ENCODE measurements around the gene KCTD17.
A peak's percentile ranks its signal among the peaks of the same experiment; 100 is the strongest.

KCTD17 gene

DNA sequence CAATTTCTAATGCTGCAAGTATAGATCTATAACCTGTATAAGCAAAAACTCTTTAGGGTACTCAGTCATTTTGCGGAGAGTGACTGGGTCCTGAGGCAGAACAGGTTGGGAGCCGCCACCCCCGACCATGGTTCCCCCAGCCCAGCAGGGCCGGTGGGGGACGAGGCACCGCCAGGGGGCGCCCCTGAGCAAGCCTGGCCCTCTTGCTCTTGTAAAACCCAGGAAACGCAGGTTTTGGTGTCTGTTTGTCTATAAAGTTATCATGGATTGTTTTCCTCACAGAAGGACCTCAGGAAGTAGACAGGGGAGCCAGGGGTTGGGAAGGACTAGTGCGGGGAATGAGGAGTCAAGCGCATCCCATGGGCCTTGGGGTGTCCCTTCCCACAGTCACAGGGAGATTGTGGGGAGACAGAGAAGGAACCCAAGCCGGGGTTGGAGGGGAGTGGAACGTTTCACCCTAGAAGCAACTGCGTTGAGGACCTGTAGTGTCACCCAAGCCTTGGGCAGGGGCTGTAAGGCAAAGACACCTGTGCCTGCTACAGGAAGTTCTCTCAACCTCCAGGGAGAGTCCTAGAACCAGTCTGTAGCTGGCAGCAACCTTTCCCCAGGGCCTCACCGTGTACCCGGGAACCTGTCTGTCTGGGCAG, 26.4 kb downstream of the KCTD17 start:
- Histone ChIP-seq H3K9me3 (ENCODE audit: control extremely low read depth in 1 of 5, control insufficient read depth in 4 of 5, insufficient read depth in 2 of 5, low read depth in 1 of 5, low read length in 4 of 5) (no peaks in the 10 kb centered on the region), H3K27ac (ENCODE audit: insufficient read depth in 1 of 2, low read depth in 1 of 2, low read length in 2 of 2, poor library complexity in 1 of 2, severe bottlenecking in 2 of 2) (no peak overlapping the region), H3K4me1 (ENCODE audit: control extremely low read depth in 1 of 4, control insufficient read depth in 4 of 4, insufficient read depth in 4 of 4, low read length in 3 of 4) (peaks cover 0 to 17% (median 9%) of the 10 kb centered on the region in 4 experiments), H3K36me3 (ENCODE audit: control insufficient read depth in 4 of 4, insufficient read depth in 4 of 4, low read length in 3 of 4) (no peaks in the 10 kb centered on the region), H3K27me3 (replicated peaks in 2 of 5; ENCODE audit: control insufficient read depth in 4 of 5, insufficient read depth in 5 of 5, low read length in 4 of 5) (peaks cover 0 to 20% (median 9%) of the 10 kb centered on the region in 5 experiments), H3K4me3 (ENCODE audit: control insufficient read depth in 1 of 7, extremely low read depth in 1 of 7, insufficient read depth in 4 of 7, low read depth in 2 of 7, low read length in 6 of 7) (no peak overlapping the region)
- WGBS (ENCODE audit: insufficient coverage) = 26% methylated on average over 14 of the region's 15 CpGs
- peak; percentile 58 to 79 (median 72) for DNase-seq
- ChIA-PET CTCF (interaction anchor here (1.0 to 1.2 kb wide), 3 partner anchors 75 to 123 kb away, joined by 3 to 4 read pairs (median 3); no protein-coding TSS in a partner anchor), POLR2A (no interaction called here)

DNA sequence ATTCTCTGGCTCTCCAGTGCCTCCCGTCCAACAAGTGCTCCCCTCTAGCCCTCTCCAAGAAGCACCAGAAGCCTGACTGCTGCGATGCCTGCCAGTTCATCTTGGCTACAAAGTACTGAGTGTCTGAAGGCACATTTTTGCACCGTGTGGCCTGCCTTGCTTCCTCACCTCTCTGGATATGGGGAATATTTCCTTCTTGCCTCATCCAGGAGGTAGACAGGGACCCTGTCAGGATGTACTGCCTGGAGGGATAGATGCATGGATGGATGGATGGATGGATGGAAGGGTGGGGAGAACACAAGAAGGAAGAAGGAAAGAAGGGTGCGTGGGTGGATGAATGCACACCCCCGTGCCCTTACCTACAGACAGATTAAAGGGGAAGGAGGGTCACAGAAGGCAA, 27.6 kb downstream of the KCTD17 start:
- WGBS (ENCODE audit: insufficient coverage) = 63% methylated on average over 4 of the region's 5 CpGs
- no peak for DNase-seq
- Histone ChIP-seq H3K4me3 (ENCODE audit: control insufficient read depth in 1 of 7, extremely low read depth in 1 of 7, insufficient read depth in 4 of 7, low read depth in 2 of 7, low read length in 6 of 7) (no peak overlapping the region), H3K36me3 (ENCODE audit: control insufficient read depth in 4 of 4, insufficient read depth in 4 of 4, low read length in 3 of 4) (no peaks in the 10 kb centered on the region), H3K27ac (ENCODE audit: insufficient read depth in 1 of 2, low read depth in 1 of 2, low read length in 2 of 2, poor library complexity in 1 of 2, severe bottlenecking in 2 of 2) (no peak overlapping the region), H3K9me3 (ENCODE audit: control extremely low read depth in 1 of 5, control insufficient read depth in 4 of 5, insufficient read depth in 2 of 5, low read depth in 1 of 5, low read length in 4 of 5) (no peaks in the 10 kb centered on the region), H3K27me3 (replicated peaks in 2 of 5; ENCODE audit: control insufficient read depth in 4 of 5, insufficient read depth in 5 of 5, low read length in 4 of 5) (peaks cover 0 to 18% (median 8%) of the 10 kb centered on the region in 5 experiments), H3K4me1 (ENCODE audit: control extremely low read depth in 1 of 4, control insufficient read depth in 4 of 4, insufficient read depth in 4 of 4, low read length in 3 of 4) (peaks cover 0 to 17% (median 9%) of the 10 kb centered on the region in 4 experiments)
- ChIA-PET CTCF (interaction anchor here (0.9 to 1.4 kb wide), 7 partner anchors 9 to 118 kb away, joined by 3 to 7 read pairs (median 3); no protein-coding TSS in a partner anchor), POLR2A (no interaction called here)

DNA sequence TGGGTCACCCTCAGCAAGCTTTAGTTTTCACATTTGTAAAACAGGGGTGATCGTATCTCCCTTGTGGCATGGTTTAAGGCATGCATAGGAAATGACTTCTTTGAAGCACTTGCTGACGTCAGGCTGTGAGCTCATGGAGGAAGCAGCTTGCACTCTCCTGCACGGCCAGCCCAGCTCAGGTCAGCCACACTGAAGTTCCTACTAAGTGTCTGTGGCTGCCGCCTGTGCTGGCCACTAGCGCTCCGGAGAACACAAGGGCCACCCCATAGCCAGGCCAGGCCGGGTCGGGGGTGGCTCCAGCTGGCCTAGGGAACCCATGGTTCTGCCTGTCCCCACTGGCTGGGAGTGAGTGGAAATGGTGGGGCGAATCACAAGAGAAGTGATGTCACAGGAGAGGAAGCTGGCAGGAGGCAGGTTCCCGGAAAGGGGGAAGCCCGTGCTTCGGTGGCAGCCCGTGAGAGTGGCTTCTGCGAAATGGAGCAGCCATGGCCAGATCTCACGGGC, 28.2 kb downstream of the KCTD17 start:
- CTCF ChIA-PET = interaction anchor here (0.9 to 1.4 kb wide), 7 partner anchors 9 to 117 kb away, joined by 3 to 7 read pairs (median 3); no protein-coding TSS in a partner anchor
- POLR2A ChIA-PET = no interaction called here
- peaks cover 0 to 13% (median 6%) of the 10 kb centered on the region in 5 experiments for H3K27me3 ChIP-seq (replicated peaks in 2 of 5; ENCODE audit: control insufficient read depth in 4 of 5, insufficient read depth in 5 of 5, low read length in 4 of 5)
- no peak overlapping the region for H3K4me3 ChIP-seq (ENCODE audit: control insufficient read depth in 1 of 7, extremely low read depth in 1 of 7, insufficient read depth in 4 of 7, low read depth in 2 of 7, low read length in 6 of 7)
- no peaks in the 10 kb centered on the region for H3K9me3 ChIP-seq (ENCODE audit: control extremely low read depth in 1 of 5, control insufficient read depth in 4 of 5, insufficient read depth in 2 of 5, low read depth in 1 of 5, low read length in 4 of 5)
- H3K27ac ChIP-seq (ENCODE audit: insufficient read depth in 1 of 2, low read depth in 1 of 2, low read length in 2 of 2, poor library complexity in 1 of 2, severe bottlenecking in 2 of 2) = no peak overlapping the region
- peaks cover 0 to 17% (median 9%) of the 10 kb centered on the region in 4 experiments for H3K4me1 ChIP-seq (ENCODE audit: control extremely low read depth in 1 of 4, control insufficient read depth in 4 of 4, insufficient read depth in 4 of 4, low read length in 3 of 4)
- DNase-seq = peak; percentile 88 to 92 (median 89)
- WGBS (ENCODE audit: insufficient coverage) = 62% methylated on average over 12 of the region's 15 CpGs
- no peaks in the 10 kb centered on the region for H3K36me3 ChIP-seq (ENCODE audit: control insufficient read depth in 4 of 4, insufficient read depth in 4 of 4, low read length in 3 of 4)

DNA sequence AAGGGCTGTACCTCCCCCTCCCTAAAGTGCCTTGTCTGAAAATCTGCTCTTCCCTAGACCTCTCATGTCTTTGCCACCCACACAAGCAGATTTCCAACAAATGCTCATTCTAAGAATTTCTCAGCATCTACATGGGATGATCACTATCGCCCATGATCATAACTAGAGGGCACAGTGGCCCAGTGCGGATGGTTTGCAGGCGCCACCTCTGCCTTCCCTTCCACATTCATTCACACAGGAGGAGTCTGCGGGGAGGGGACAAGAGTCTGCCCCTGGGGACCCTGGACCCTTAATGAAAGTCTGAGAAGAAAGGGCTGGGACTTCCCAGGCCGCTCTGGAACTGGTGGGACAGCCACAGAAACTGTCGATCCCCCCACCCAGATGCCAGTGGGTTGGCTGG, 28.9 kb downstream of the KCTD17 start:
- WGBS (ENCODE audit: insufficient coverage) = 96% methylated on average over 5 of the region's 6 CpGs
- H3K36me3 ChIP-seq (ENCODE audit: control insufficient read depth in 4 of 4, insufficient read depth in 4 of 4, low read length in 3 of 4) = no peaks in the 10 kb centered on the region
- peaks cover 0 to 17% (median 9%) of the 10 kb centered on the region in 4 experiments for H3K4me1 ChIP-seq (ENCODE audit: control extremely low read depth in 1 of 4, control insufficient read depth in 4 of 4, insufficient read depth in 4 of 4, low read length in 3 of 4)
- H3K4me3 ChIP-seq (ENCODE audit: control insufficient read depth in 1 of 7, extremely low read depth in 1 of 7, insufficient read depth in 4 of 7, low read depth in 2 of 7, low read length in 6 of 7) = no peak overlapping the region
- ChIA-PET POLR2A (no interaction called here), CTCF (interaction anchor here (1.0 to 1.4 kb wide), 2 partner anchors 21 to 25 kb away, joined by 3 to 5 read pairs; no protein-coding TSS in a partner anchor)
- H3K27ac ChIP-seq (ENCODE audit: insufficient read depth in 1 of 2, low read depth in 1 of 2, low read length in 2 of 2, poor library complexity in 1 of 2, severe bottlenecking in 2 of 2) = no peak overlapping the region
- no peak for DNase-seq
- H3K27me3 ChIP-seq (replicated peaks in 2 of 5; ENCODE audit: control insufficient read depth in 4 of 5, insufficient read depth in 5 of 5, low read length in 4 of 5) = peaks cover 0 to 10% (median 0%) of the 10 kb centered on the region in 5 experiments
- no peaks in the 10 kb centered on the region for H3K9me3 ChIP-seq (ENCODE audit: control extremely low read depth in 1 of 5, control insufficient read depth in 4 of 5, insufficient read depth in 2 of 5, low read depth in 1 of 5, low read length in 4 of 5)

DNA sequence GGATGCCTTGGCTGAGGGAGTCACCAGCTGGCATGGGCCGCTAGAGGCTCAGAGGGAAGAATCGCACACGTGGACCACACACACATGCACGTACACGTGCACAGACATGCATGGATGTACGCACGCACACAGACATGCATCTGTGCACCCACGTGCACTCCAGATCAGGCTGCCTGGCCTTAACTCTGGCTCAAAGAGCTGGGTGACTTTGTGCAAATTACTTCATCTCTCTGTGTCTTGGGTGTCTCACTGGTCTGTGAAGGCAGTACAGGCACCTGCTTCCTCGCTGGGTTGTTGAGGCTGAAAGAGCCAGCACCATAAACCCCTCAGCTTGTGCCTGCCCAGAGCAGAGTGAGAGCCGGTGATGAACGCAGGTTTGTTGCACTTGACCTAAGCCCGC, 29.3 kb downstream of the KCTD17 start:
- Histone ChIP-seq H3K27me3 (replicated peaks in 2 of 5; ENCODE audit: control insufficient read depth in 4 of 5, insufficient read depth in 5 of 5, low read length in 4 of 5) (peaks cover 0 to 10% (median 0%) of the 10 kb centered on the region in 5 experiments), H3K4me1 (ENCODE audit: control extremely low read depth in 1 of 4, control insufficient read depth in 4 of 4, insufficient read depth in 4 of 4, low read length in 3 of 4) (peaks cover 0 to 17% (median 9%) of the 10 kb centered on the region in 4 experiments), H3K36me3 (ENCODE audit: control insufficient read depth in 4 of 4, insufficient read depth in 4 of 4, low read length in 3 of 4) (no peaks in the 10 kb centered on the region), H3K27ac (ENCODE audit: insufficient read depth in 1 of 2, low read depth in 1 of 2, low read length in 2 of 2, poor library complexity in 1 of 2, severe bottlenecking in 2 of 2) (no peak overlapping the region), H3K9me3 (ENCODE audit: control extremely low read depth in 1 of 5, control insufficient read depth in 4 of 5, insufficient read depth in 2 of 5, low read depth in 1 of 5, low read length in 4 of 5) (no peaks in the 10 kb centered on the region), H3K4me3 (ENCODE audit: control insufficient read depth in 1 of 7, extremely low read depth in 1 of 7, insufficient read depth in 4 of 7, low read depth in 2 of 7, low read length in 6 of 7) (no peak overlapping the region)
- CTCF ChIA-PET = interaction anchor here (1.1 to 1.2 kb wide), 2 partner anchors 41 to 96 kb away, joined by 3 to 4 read pairs; no protein-coding TSS in a partner anchor
- WGBS (ENCODE audit: insufficient coverage) = 97% methylated on average over 12 of the region's 12 CpGs
- no peak for DNase-seq
- POLR2A ChIA-PET = no interaction called here

DNA sequence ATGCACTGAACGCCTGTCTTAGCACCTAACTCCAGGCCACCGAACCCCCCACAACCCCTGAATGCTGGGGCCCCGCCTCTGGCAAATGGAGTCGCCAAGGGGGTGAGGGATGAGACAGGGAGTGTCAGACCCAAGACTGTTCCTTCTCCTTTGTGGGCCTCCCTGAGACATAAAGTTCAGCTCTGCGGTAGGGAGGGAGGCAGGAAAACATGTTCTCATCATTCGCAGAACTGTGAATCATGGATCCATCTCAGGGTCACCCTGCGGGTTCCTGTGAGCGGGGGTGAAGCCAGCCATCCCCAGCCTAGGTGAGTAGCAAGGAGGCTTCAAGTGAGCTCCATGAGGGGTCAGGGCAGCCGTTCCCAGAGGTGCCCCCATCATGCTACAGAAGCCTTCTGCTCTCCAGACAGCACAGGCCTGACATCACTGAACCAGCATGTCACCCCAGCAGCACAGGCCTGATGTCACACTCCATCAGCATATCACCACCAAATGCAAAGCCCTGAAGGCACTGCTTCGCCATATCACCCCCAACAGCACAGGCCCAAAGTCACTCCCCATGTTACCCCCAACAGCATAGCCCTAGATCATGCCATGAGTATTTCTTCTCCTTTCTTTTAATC, 30.8 kb downstream of the KCTD17 start:
- H3K4me1 ChIP-seq (ENCODE audit: control extremely low read depth in 1 of 4, control insufficient read depth in 4 of 4, insufficient read depth in 4 of 4, low read length in 3 of 4) = peaks cover 0 to 17% (median 9%) of the 10 kb centered on the region in 4 experiments
- no peaks in the 10 kb centered on the region for H3K36me3 ChIP-seq (ENCODE audit: control insufficient read depth in 4 of 4, insufficient read depth in 4 of 4, low read length in 3 of 4)
- peaks cover 0 to 11% (median 0%) of the 10 kb centered on the region in 5 experiments for H3K27me3 ChIP-seq (replicated peaks in 2 of 5; ENCODE audit: control insufficient read depth in 4 of 5, insufficient read depth in 5 of 5, low read length in 4 of 5)
- 93% methylated on average over 8 of the region's 10 CpGs for WGBS (ENCODE audit: insufficient coverage)
- H3K4me3 ChIP-seq (ENCODE audit: control insufficient read depth in 1 of 7, extremely low read depth in 1 of 7, insufficient read depth in 4 of 7, low read depth in 2 of 7, low read length in 6 of 7) = no peak overlapping the region
- H3K27ac ChIP-seq (ENCODE audit: insufficient read depth in 1 of 2, low read depth in 1 of 2, low read length in 2 of 2, poor library complexity in 1 of 2, severe bottlenecking in 2 of 2) = no peak overlapping the region
- no peaks in the 10 kb centered on the region for H3K9me3 ChIP-seq (ENCODE audit: control extremely low read depth in 1 of 5, control insufficient read depth in 4 of 5, insufficient read depth in 2 of 5, low read depth in 1 of 5, low read length in 4 of 5)
- ChIA-PET CTCF (no interaction called here), POLR2A (no interaction called here)
- DNase-seq = no peak

DNA sequence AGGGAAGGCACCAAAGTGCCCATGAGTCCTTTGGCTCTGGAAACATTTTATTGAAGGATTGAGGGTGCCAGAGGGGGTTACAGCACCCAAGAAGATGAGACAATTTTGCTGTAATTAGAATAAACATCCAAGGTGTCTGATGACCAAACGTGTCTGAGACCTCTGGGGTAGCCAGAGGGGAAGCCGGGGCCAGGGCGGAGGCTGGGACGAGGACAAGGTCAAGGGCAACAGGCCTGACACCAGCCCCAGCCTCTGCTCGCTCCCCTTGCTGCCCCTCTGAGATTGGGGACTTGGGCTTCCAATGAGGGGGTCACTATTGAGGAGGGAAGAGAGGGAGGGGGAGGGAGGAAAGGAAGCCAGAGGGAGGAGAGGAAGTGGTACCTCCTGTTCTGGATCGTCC, 32.4 kb downstream of the KCTD17 start:
- ChIA-PET POLR2A (no interaction called here), CTCF (no interaction called here)
- Histone ChIP-seq H3K36me3 (ENCODE audit: control insufficient read depth in 4 of 4, insufficient read depth in 4 of 4, low read length in 3 of 4) (no peaks in the 10 kb centered on the region), H3K27ac (ENCODE audit: insufficient read depth in 1 of 2, low read depth in 1 of 2, low read length in 2 of 2, poor library complexity in 1 of 2, severe bottlenecking in 2 of 2) (no peak overlapping the region), H3K4me3 (ENCODE audit: control insufficient read depth in 1 of 7, extremely low read depth in 1 of 7, insufficient read depth in 4 of 7, low read depth in 2 of 7, low read length in 6 of 7) (no peak overlapping the region), H3K4me1 (ENCODE audit: control extremely low read depth in 1 of 4, control insufficient read depth in 4 of 4, insufficient read depth in 4 of 4, low read length in 3 of 4) (peaks cover 0 to 13% (median 8%) of the 10 kb centered on the region in 4 experiments), H3K27me3 (replicated peaks in 2 of 5; ENCODE audit: control insufficient read depth in 4 of 5, insufficient read depth in 5 of 5, low read length in 4 of 5) (peaks cover 0 to 14% (median 0%) of the 10 kb centered on the region in 5 experiments), H3K9me3 (ENCODE audit: control extremely low read depth in 1 of 5, control insufficient read depth in 4 of 5, insufficient read depth in 2 of 5, low read depth in 1 of 5, low read length in 4 of 5) (no peaks in the 10 kb centered on the region)
- no peak for DNase-seq
- WGBS (ENCODE audit: insufficient coverage) = 94% methylated on average over 2 of the region's 6 CpGs
